GM18870 (cell line): ENCODE results near the gene CRAT.

ENCODE experiments used
- ATAC-seq: cut with Tn5 transposase; IDR thresholded peaks from one replicate; pipeline ENCODE4 v1.9.1; 2021; ENCODE audit warnings: moderate library complexity; ENCODE audit not compliant: unreplicated experiment

CRAT gene

GRCh38 chr9:129068110-129068509 is 42.5 kb downstream of the CRAT start:
- ATAC-seq = no peak

GRCh38 chr9:129064499-129064908 is 46.1 kb downstream of the CRAT start:
- ATAC-seq = no peak

- no peak for ATAC-seq
Observed at GRCh38 chr9:129063061-129063460, 47.5 kb downstream of the CRAT start.

- ATAC-seq = no peak
Observed at GRCh38 chr9:129060991-129061390, 49.6 kb downstream of the CRAT start.

GRCh38 chr9:129059796-129060785 is 50.5 kb downstream of the CRAT start:
- ATAC-seq = no peak

DNA sequence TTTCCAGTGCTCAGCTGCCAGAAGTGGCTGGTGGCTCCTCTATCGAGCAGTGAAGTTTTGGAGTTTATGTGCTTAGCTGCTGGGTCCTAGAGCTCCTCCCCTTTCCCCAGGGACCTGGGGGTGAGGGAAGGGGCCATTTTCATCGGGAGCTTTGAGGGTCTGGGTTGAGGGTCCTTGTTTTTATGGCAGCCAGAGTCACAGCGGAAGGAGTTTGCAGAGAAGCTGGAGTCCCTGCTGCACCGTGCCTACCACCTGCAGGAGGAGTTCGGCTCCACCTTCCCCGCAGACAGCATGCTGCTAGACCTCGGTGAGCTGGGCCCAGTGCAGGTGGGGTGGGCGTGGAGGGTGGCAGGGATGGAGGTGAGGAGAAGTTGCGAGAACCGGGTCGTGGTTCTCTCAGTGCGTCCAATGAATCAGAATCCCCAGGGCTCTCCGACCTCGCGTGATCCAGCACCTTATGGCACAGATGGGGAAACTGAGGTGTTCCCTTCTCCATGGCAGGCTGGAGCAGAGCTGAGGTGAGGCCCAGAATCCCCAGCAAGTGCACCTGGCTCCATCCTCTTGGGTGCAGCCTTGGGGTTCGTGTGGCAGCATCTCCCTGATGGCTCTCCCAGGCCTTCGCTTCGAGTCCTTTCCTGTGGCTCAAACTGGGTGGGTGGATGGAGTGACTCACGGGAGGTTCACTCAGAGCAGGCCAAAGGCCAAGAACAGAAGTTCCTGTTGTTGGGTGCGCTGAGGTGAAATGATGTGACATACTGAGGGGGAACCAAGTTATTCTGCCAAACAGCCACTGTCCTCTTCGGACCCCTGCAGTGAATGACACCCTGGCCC is 51.4 kb downstream of the CRAT start:
- no peak for ATAC-seq

DNA sequence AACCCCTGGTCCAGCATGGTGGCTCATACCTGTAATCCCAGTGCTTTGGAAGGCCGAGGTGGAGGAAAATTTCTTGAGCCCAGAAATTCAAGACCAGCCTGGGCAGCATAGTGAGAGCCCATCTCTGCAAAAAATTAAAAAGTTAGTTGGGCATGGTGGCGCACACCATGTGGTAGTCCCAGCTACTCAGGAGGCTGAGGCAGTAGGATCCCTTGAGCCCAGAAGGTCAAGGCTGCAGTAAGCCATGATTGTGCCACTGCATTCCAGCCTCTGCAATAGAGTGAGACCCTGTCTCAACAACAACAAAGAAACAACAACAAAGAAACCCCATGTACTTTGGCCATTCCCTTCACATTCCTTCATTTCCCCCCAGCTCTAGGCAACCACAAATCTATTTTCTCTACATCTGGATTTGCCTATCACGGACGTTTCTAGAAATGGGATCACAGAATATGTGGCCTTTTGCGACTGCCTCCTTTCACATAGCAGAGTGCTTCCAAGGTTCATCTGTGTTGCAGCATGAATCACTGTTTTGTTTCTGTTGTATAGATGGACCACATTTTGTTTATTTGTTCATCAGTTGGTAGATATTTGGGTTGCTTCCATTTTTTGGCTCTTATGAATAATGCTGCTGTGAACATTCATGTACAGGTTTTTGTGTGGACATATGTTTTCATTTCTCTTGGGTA is 56.3 kb downstream of the CRAT start:
- no peak for ATAC-seq

- ATAC-seq = no peak
Observed at GRCh38 chr9:129053020-129053419, 57.6 kb downstream of the CRAT start.

- no peak for ATAC-seq
Observed at GRCh38 chr9:129052592-129052991, 58.0 kb downstream of the CRAT start.
